Skeletal muscle tissue (tissue), 4 donors: Measurements from ENCODE around the gene RNASEH2B. TPM values are rescaled to one million over a fixed set of nuclear protein-coding genes. Genes with fewer than 3 reads are reported as not detected.

Experiments
- H3K27ac ChIP-seq: one replicate; pipeline ENCODE4 v1.7.0; 2013; ENCODE audit warnings: mild to moderate bottlenecking, low read depth, low read length, inconsistent platforms
- H3K27me3 ChIP-seq, 3 donors: one replicate each; pipeline ENCODE4 v1.7.0; 2013; ENCODE audit warnings: low read length in 3 of 3; ENCODE audit not compliant: control insufficient read depth in 3 of 3, insufficient read depth in 3 of 3
- H3K36me3 ChIP-seq, 3 donors: one replicate each; pipeline ENCODE4 v1.7.0; 2013; ENCODE audit warnings: low read length in 3 of 3; ENCODE audit not compliant: control insufficient read depth in 3 of 3, insufficient read depth in 3 of 3
- H3K4me1 ChIP-seq, 3 donors: one replicate each; pipeline ENCODE4 v1.7.0; 2013; ENCODE audit warnings: low read length in 3 of 3, mild to moderate bottlenecking in 3 of 3; ENCODE audit not compliant: control insufficient read depth in 3 of 3, insufficient read depth in 3 of 3
- H3K4me3 ChIP-seq, 3 donors: one replicate each; pipeline ENCODE4 v1.7.0; 2013; ENCODE audit warnings: low read length in 3 of 3
- H3K9ac ChIP-seq, 3 donors: one replicate each; pipeline ENCODE4 v1.7.0; 2013; ENCODE audit warnings: low read length in 3 of 3, mild to moderate bottlenecking in 3 of 3, moderate library complexity in 2 of 3, low read depth in 1 of 3
- H3K9me3 ChIP-seq, 3 donors: one replicate each; pipeline ENCODE4 v1.7.0; 2013; ENCODE audit warnings: low read length in 3 of 3; ENCODE audit not compliant: control insufficient read depth in 3 of 3
- total RNA-seq: library from RNA; depleted of rRNA; stranded (reverse); fragments of >200 nt; gene quantifications from one replicate; pipeline ENCODE4 v1.2.3, GENCODE V29; 2014
- donor health status: Osteomylitis.

RNASEH2B gene
- total RNA-seq, 1 donor from 2014 or later = 162 TPM

- peaks cover 9 to 18% (median 17%) of the 10 kb centered on the region in 3 donors for H3K4me1 ChIP-seq
- H3K4me3 ChIP-seq = no peak overlapping the region
- H3K9me3 ChIP-seq = no peaks in the 10 kb centered on the region
- no peaks in the 10 kb centered on the region for H3K36me3 ChIP-seq
- H3K27ac ChIP-seq = no peak overlapping the region
- H3K9ac ChIP-seq = no peak overlapping the region
- no peaks in the 10 kb centered on the region for H3K27me3 ChIP-seq
Observed at GRCh38 chr13:50915565-50915964, 6.0 kb downstream of the RNASEH2B start.

- H3K36me3 ChIP-seq = no peaks in the 10 kb centered on the region
- H3K9me3 ChIP-seq = no peaks in the 10 kb centered on the region
- no peaks in the 10 kb centered on the region for H3K27me3 ChIP-seq
- peak overlapping the region; percentile 49 for H3K27ac ChIP-seq
- H3K4me1 ChIP-seq = peaks cover 2 to 10% (median 7%) of the 10 kb centered on the region in 3 donors
- H3K4me3 ChIP-seq = no peak overlapping the region
- peak overlapping the region in 1 of 3 donors; percentile 28 for H3K9ac ChIP-seq
Observed at GRCh38 chr13:50916701-50917184, 7.2 kb downstream of the RNASEH2B start.

GRCh38 chr13:50917572-50917971 is 8.0 kb downstream of the RNASEH2B start:
- Histone ChIP-seq H3K9ac (no peak overlapping the region), H3K36me3 (no peaks in the 10 kb centered on the region), H3K4me1 (peaks cover 0 to 7% (median 4%) of the 10 kb centered on the region in 3 donors), H3K4me3 (no peak overlapping the region), H3K9me3 (no peaks in the 10 kb centered on the region), H3K27me3 (no peaks in the 10 kb centered on the region), H3K27ac (peak overlapping the region; percentile 49)

- no peak overlapping the region for H3K27ac ChIP-seq
- H3K27me3 ChIP-seq = no peaks in the 10 kb centered on the region
- H3K4me3 ChIP-seq = no peak overlapping the region
- H3K4me1 ChIP-seq = peaks cover 0 to 7% (median 4%) of the 10 kb centered on the region in 3 donors
- peaks cover 0 to 3% (median 2%) of the 10 kb centered on the region in 3 donors for H3K9me3 ChIP-seq
- no peak overlapping the region for H3K9ac ChIP-seq
- H3K36me3 ChIP-seq = no peaks in the 10 kb centered on the region
Observed at GRCh38 chr13:50918567-50918966, 9.0 kb downstream of the RNASEH2B start.

- no peaks in the 10 kb centered on the region for H3K36me3 ChIP-seq
- no peak overlapping the region for H3K4me3 ChIP-seq
- H3K27ac ChIP-seq = peak overlapping the region; percentile 14
- peaks cover 0 to 4% (median 2%) of the 10 kb centered on the region in 3 donors for H3K9me3 ChIP-seq
- H3K9ac ChIP-seq = no peak overlapping the region
- H3K27me3 ChIP-seq = no peaks in the 10 kb centered on the region
- peaks cover 0 to 7% (median 4%) of the 10 kb centered on the region in 3 donors for H3K4me1 ChIP-seq
Observed at GRCh38 chr13:50919277-50919676, 9.7 kb downstream of the RNASEH2B start.

- H3K9ac ChIP-seq = no peak overlapping the region
- H3K4me1 ChIP-seq = peaks cover 0 to 7% (median 4%) of the 10 kb centered on the region in 3 donors
- H3K36me3 ChIP-seq = no peaks in the 10 kb centered on the region
- H3K27ac ChIP-seq = no peak overlapping the region
- no peak overlapping the region for H3K4me3 ChIP-seq
- H3K27me3 ChIP-seq = no peaks in the 10 kb centered on the region
- peaks cover 0 to 8% (median 2%) of the 10 kb centered on the region in 3 donors for H3K9me3 ChIP-seq
Observed at GRCh38 chr13:50921706-50922105, 12.1 kb downstream of the RNASEH2B start.

- H3K9ac ChIP-seq = no peak overlapping the region
- H3K4me3 ChIP-seq = no peak overlapping the region
- H3K36me3 ChIP-seq = no peaks in the 10 kb centered on the region
- peaks cover 0 to 7% (median 0%) of the 10 kb centered on the region in 3 donors for H3K4me1 ChIP-seq
- no peaks in the 10 kb centered on the region for H3K27me3 ChIP-seq
- H3K9me3 ChIP-seq = peaks cover 0 to 8% (median 2%) of the 10 kb centered on the region in 3 donors
- H3K27ac ChIP-seq = no peak overlapping the region
Observed at GRCh38 chr13:50923272-50923671, 13.7 kb downstream of the RNASEH2B start.

GRCh38 chr13:50924025-50924424 is 14.4 kb downstream of the RNASEH2B start:
- Histone ChIP-seq H3K4me1 (peaks cover 0 to 4% (median 2%) of the 10 kb centered on the region in 3 donors), H3K36me3 (no peaks in the 10 kb centered on the region)

GRCh38 chr13:50927701-50928100 is 18.1 kb downstream of the RNASEH2B start:
- H3K27ac ChIP-seq = no peak overlapping the region
- H3K4me1 ChIP-seq = peaks cover 0 to 2% (median 0%) of the 10 kb centered on the region in 3 donors
- H3K27me3 ChIP-seq = no peaks in the 10 kb centered on the region
- H3K4me3 ChIP-seq = no peak overlapping the region
- peaks cover 0 to 8% (median 2%) of the 10 kb centered on the region in 3 donors for H3K9me3 ChIP-seq
- H3K9ac ChIP-seq = no peak overlapping the region
- H3K36me3 ChIP-seq = peaks cover 0 to 3% (median 0%) of the 10 kb centered on the region in 3 donors

More at GRCh38 chr13:50924025-50924424, 14.4 kb downstream of the RNASEH2B start:
- no peak overlapping the region for H3K4me3 ChIP-seq
- H3K27ac ChIP-seq = no peak overlapping the region
- no peak overlapping the region for H3K9ac ChIP-seq
- H3K27me3 ChIP-seq = no peaks in the 10 kb centered on the region
- peaks cover 0 to 8% (median 2%) of the 10 kb centered on the region in 3 donors for H3K9me3 ChIP-seq

- Histone ChIP-seq H3K9me3 (peaks cover 0 to 8% (median 0%) of the 10 kb centered on the region in 3 donors), H3K27ac (no peak overlapping the region), H3K36me3 (peaks cover 0 to 3% (median under 1%) of the 10 kb centered on the region in 3 donors), H3K9ac (no peak overlapping the region), H3K4me3 (no peak overlapping the region), H3K4me1 (peaks cover 0 to 2% (median 0%) of the 10 kb centered on the region in 3 donors), H3K27me3 (no peaks in the 10 kb centered on the region)
Observed at GRCh38 chr13:50928102-50928501, 18.5 kb downstream of the RNASEH2B start.
